Lower leg skin (tissue), 3 donors: ENCODE data around the gene DAAM1.

ENCODE experiments used
- POLR2A ChIP-seq, 2 donors: fragments of 450-650 bp; IDR thresholded peaks; one replicate each; pipeline ENCODE4 v1.6.1; 2016 to 2017; ENCODE audit warnings: antibody characterized with exemption in 2 of 2, mild to moderate bottlenecking in 1 of 2, moderate library complexity in 1 of 2
- TF ChIP-seq, protein P1 (sequence below), 3 donors: fragments of 450-650 bp; IDR thresholded peaks; one replicate each; pipeline ENCODE4 v1.5.1; 2016; ENCODE audit warnings: antibody characterized with exemption in 3 of 3, mild to moderate bottlenecking in 3 of 3, moderate library complexity in 2 of 3

DNA sequence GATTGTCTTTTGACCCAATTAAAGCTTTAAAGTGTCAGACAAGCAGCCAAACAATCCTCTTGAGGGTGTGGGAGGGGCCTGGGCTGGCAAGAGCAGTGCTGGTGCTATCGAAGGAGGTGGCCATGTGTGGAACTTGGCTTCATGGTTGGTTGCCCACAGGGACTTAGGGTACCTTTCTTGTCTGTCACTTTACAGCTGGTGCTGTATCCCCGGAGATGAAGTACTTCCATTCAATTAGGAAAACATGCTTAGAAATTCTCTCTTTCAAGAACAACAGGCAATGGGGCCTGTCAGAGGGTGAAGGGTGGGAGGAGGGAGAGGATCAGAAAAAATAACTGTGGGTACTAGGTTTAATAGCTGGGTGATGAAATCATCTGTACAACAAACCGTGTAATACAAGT, 86.5 kb downstream of the DAAM1 start:
- TF ChIP-seq, protein P1, sequence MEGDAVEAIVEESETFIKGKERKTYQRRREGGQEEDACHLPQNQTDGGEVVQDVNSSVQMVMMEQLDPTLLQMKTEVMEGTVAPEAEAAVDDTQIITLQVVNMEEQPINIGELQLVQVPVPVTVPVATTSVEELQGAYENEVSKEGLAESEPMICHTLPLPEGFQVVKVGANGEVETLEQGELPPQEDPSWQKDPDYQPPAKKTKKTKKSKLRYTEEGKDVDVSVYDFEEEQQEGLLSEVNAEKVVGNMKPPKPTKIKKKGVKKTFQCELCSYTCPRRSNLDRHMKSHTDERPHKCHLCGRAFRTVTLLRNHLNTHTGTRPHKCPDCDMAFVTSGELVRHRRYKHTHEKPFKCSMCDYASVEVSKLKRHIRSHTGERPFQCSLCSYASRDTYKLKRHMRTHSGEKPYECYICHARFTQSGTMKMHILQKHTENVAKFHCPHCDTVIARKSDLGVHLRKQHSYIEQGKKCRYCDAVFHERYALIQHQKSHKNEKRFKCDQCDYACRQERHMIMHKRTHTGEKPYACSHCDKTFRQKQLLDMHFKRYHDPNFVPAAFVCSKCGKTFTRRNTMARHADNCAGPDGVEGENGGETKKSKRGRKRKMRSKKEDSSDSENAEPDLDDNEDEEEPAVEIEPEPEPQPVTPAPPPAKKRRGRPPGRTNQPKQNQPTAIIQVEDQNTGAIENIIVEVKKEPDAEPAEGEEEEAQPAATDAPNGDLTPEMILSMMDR (IDR thresholded peaks at IDR 0.05) = no peak
- TF ChIP-seq POLR2A (IDR thresholded peaks at IDR 0.05) = no peak
